K562 (cell line): ENCODE data around the gene TMC2. TPM values are rescaled to one million over a fixed set of nuclear protein-coding genes. Genes with fewer than 3 reads are reported as not detected.

Source experiments
- ATAC-seq: fragments of 200-7000 bp; cut with Tn5 transposase; 3 replicates; pipeline ENCODE4 v1.9.1; 2020; ENCODE audit warnings: moderate library complexity
- BruUV-seq: library from RNA; stranded (reverse); fragments of 400-500 nt; replicated peaks from 2 replicates; lab custom pipeline; 2021; lab: Mats Ljungman, UMichigan
- CTCF ChIA-PET: fragments of 300-600 bp; formaldehyde crosslinking; extraction: SDS; loops from one replicate; lab custom pipeline; 2021; ENCODE audit warnings: low intra/inter-chr PET ratio; lab: Yijun Ruan, JAX
- POLR2A ChIA-PET: fragments of 300-600, 350-650 bp; sonication (Branson Sonifier 250); formaldehyde crosslinking; extraction: SDS; loops from one replicate; lab custom pipeline; 2021; ENCODE audit warnings: antibody characterized with exemption, inconsistent platforms; lab: Yijun Ruan, JAX
- DNase-seq, 4 experiments: peaks; one replicate each; pipeline versions ENCODE4 v3.0.0 to v3.0.0-alpha.2; 2011 to 2018; ENCODE audit warnings: low spot score in 3 of 4, mixed read lengths in 3 of 4; ENCODE audit errors: extremely low read depth in 1 of 4
- FAIRE-seq: peaks from 2 replicates; lab custom pipeline; 2011; peaks lifted over from hg19 to GRCh38; lab: Jason Lieb, UNC
- H2AFZ ChIP-seq: 2 replicates; pipeline ENCODE4 v1.6.0; 2011; ENCODE audit warnings: low read depth, low read length, control low read depth, inconsistent platforms
- H3K27ac ChIP-seq: fragments of 200-600 bp; 3 replicates; pipeline ENCODE4 v1.8.0; 2011; ENCODE audit warnings: low read depth, mild to moderate bottlenecking, control low read depth, inconsistent platforms, low read length, moderate library complexity, mixed read lengths; ENCODE audit errors: extremely low read depth
- H3K27me3 ChIP-seq, 2 experiments: fragments of 300-600 bp in 1 of 2; 2 replicates in 1 of 2; 3 replicates in 1 of 2; pipeline versions ENCODE4 v1.6.0 to v1.8.0; 2011; ENCODE audit warnings: inconsistent platforms in 2 of 2, low read length in 2 of 2, mild to moderate bottlenecking in 1 of 2, mixed read lengths in 1 of 2, moderate library complexity in 1 of 2; ENCODE audit not compliant: control insufficient read depth in 2 of 2, insufficient read depth in 2 of 2
- H3K36me3 ChIP-seq: fragments of 300-600 bp; 3 replicates; pipeline ENCODE4 v1.8.0; 2011; ENCODE audit warnings: mild to moderate bottlenecking, low read length, inconsistent platforms; ENCODE audit not compliant: control insufficient read depth, insufficient read depth
- H3K4me1 ChIP-seq, 2 experiments: fragments of 200-600 bp in 1 of 2; replicated peaks in 1 of 2; 2 replicates in 1 of 2; 3 replicates in 1 of 2; pipeline versions ENCODE4 v1.5.1 to v1.8.0; 2011; ENCODE audit warnings: inconsistent platforms in 2 of 2, low read length in 2 of 2, mild to moderate bottlenecking in 1 of 2, mixed read lengths in 1 of 2, moderate library complexity in 1 of 2; ENCODE audit not compliant: control insufficient read depth in 2 of 2, insufficient read depth in 2 of 2
- H3K4me2 ChIP-seq: 2 replicates; pipeline ENCODE4 v1.6.1; 2011; ENCODE audit warnings: low read length, control low read depth, inconsistent platforms, mixed read lengths; ENCODE audit not compliant: insufficient read depth
- H3K4me3 ChIP-seq: fragments of 200-600 bp; sonication (generic), shearing (Covaris generic); 2 replicates; pipeline ENCODE4 v1.5.1; 2016; ENCODE audit warnings: control low read depth, inconsistent platforms
- H3K79me2 ChIP-seq: fragments of 200-600 bp; 3 replicates; pipeline ENCODE4 v1.8.0; 2011; ENCODE audit warnings: low read length, inconsistent platforms; ENCODE audit not compliant: control insufficient read depth, insufficient read depth
- H3K9ac ChIP-seq, 2 experiments: 2 replicates each; pipeline versions ENCODE4 v1.6.0 to v1.6.1; 2011; ENCODE audit warnings: low read depth in 2 of 2, low read length in 2 of 2, control low read depth in 1 of 2, inconsistent platforms in 1 of 2, mild to moderate bottlenecking in 1 of 2, mixed read lengths in 1 of 2; ENCODE audit not compliant: insufficient read depth in 1 of 2
- H3K9me1 ChIP-seq: one replicate; pipeline ENCODE4 v1.6.0; 2011; ENCODE audit warnings: inconsistent platforms, mild to moderate bottlenecking, low read length, moderate library complexity; ENCODE audit not compliant: control insufficient read depth, insufficient read depth
- H3K9me3 ChIP-seq: replicated peaks from 2 replicates; pipeline ENCODE4 v1.5.1; 2011; ENCODE audit warnings: low read depth, low read length, inconsistent platforms; ENCODE audit not compliant: control insufficient read depth, insufficient read depth
- H4K20me1 ChIP-seq: replicated peaks from 2 replicates; pipeline ENCODE4 v1.6.1; 2011; ENCODE audit warnings: low read length, inconsistent platforms, mixed read lengths; ENCODE audit not compliant: control insufficient read depth, insufficient read depth
- ARNT ChIP-seq, 2 experiments: fragments of 450-650 bp; IDR thresholded peaks; 2 replicates each; pipeline ENCODE4 v1.6.1; 2016; ENCODE audit warnings: mild to moderate bottlenecking in 1 of 2
- BRD9 ChIP-seq: fragments of 450-650 bp; IDR thresholded peaks from 2 replicates; pipeline ENCODE4 v1.6.1; 2018; ENCODE audit warnings: low read depth; ENCODE audit not compliant: partially characterized antibody
- KLF13 ChIP-seq: fragments of 450-650 bp; IDR thresholded peaks from 2 replicates; pipeline ENCODE4 v1.6.1; 2016; ENCODE audit warnings: missing genetic modification characterization, low read depth, mild to moderate bottlenecking, missing compliant biosample characterization, moderate library complexity, borderline replicate concordance
- LEF1 ChIP-seq: fragments of 450-650 bp; IDR thresholded peaks from 2 replicates; pipeline ENCODE4 v1.6.1; 2016; ENCODE audit warnings: mild to moderate bottlenecking
- MTF1 ChIP-seq: fragments of 250-450 bp; sonication (Bioruptor Pico); IDR thresholded peaks from 2 replicates; pipeline ENCODE4 v1.9.0; 2021; ENCODE audit warnings: moderate library complexity, mild to moderate bottlenecking, inconsistent platforms, borderline replicate concordance
- PHB ChIP-seq: fragments of 250-450 bp; sonication (Bioruptor Pico); IDR thresholded peaks from 2 replicates; pipeline ENCODE4 v1.5.0; 2021
- ZNF3 ChIP-seq: fragments of 250-450 bp; sonication (Bioruptor Pico); IDR thresholded peaks from 2 replicates; pipeline ENCODE4 v1.5.0; 2021; ENCODE audit warnings: mild to moderate bottlenecking, moderate library complexity
- ZNF695 ChIP-seq: fragments of 450-650 bp; formaldehyde crosslinking; IDR thresholded peaks from 2 replicates; pipeline ENCODE4 v1.4.0; 2020; ENCODE audit warnings: mild to moderate bottlenecking, moderate library complexity
- ZNF76 ChIP-seq: fragments of 250-450 bp; sonication (Bioruptor Pico); IDR thresholded peaks from 2 replicates; pipeline ENCODE4 v1.4.0; 2020; ENCODE audit warnings: mild to moderate bottlenecking, moderate library complexity, borderline replicate concordance
- WGBS: fragments of 100-300 bp; shearing (Covaris generic); methylation state at CpG from one replicate; pipeline ENCODE4 v1.1.6; 2016; ENCODE audit warnings: low coverage, mixed read lengths; ENCODE audit not compliant: insufficient coverage; ENCODE audit errors: missing lambda C conversion rate; 5-methylcytosine and 5-hydroxymethylcytosine counted together
- in situ Hi-C: fragments of 300-500 bp; cut with MboI; formaldehyde crosslinking; loops from 4 replicates; pipeline ENCODE4 v1.15.0; 2018; ENCODE audit warnings: inconsistent platforms, mixed read lengths
- intact Hi-C: fragments of 100-400 bp; cut with micrococcal nuclease; formaldehyde crosslinking; loops from 2 replicates; pipeline ENCODE4 v1.14.2; 2022
- polyA plus RNA-seq, 8 experiments: library from polyadenylated mRNA; depleted of rRNA in 4 of 8; stranded (reverse) in 5 of 8; unstranded in 3 of 8; fragments of >200 nt; fragmentation: Nextera tagmentation in 2 of 8; fragmentation: Illumina TruSeq in 1 of 8; extraction: Ambion mirVana in 2 of 8; extraction: Trizol in 1 of 8; gene quantifications; 2 replicates each; pipeline versions ENCODE4 v1.2.1 to v1.2.3, GENCODE V29; 2011 to 2014; ENCODE audit warnings: inconsistent platforms in 1 of 8, missing spikeins in 1 of 8
- total RNA-seq, 7 experiments: library from RNA; depleted of rRNA in 6 of 7; stranded (reverse); fragments of >200 nt in 6 of 7; fragmentation: Illumina TruSeq in 2 of 7; extraction: Trizol in 2 of 7; gene quantifications; 2 replicates each; pipeline versions ENCODE4 v1.2.1 to v1.2.3, GENCODE V29; 2011 to 2021; ENCODE audit warnings: low replicate concordance in 1 of 7
- TF ChIP-seq, protein P1 (sequence below), 2 experiments: fragments of 250-450 bp in 1 of 2; fragments of 450-650 bp in 1 of 2; sonication (Bioruptor Pico) in 1 of 2; IDR thresholded peaks; 2 replicates each; pipeline versions ENCODE4 v1.6.1 to v1.8.0; 2016 to 2021; ENCODE audit warnings: mild to moderate bottlenecking in 2 of 2, moderate library complexity in 2 of 2, missing compliant biosample characterization in 1 of 2, missing genetic modification characterization in 1 of 2
- TF ChIP-seq, protein P2 (sequence below): fragments of 450-650 bp; formaldehyde crosslinking; IDR thresholded peaks from 2 replicates; pipeline ENCODE4 v1.4.0; 2020; ENCODE audit warnings: mild to moderate bottlenecking, mixed read lengths
- TF ChIP-seq, protein P3 (sequence below): sonication (generic); formaldehyde crosslinking; IDR thresholded peaks from 2 replicates; pipeline ENCODE4 v1.8.0; 2022; ENCODE audit warnings: missing genetic modification reagents, mild to moderate bottlenecking, borderline replicate concordance
- TF ChIP-seq, protein P4 (sequence below): IDR thresholded peaks from 2 replicates; pipeline ENCODE4 v1.6.1; 2016; ENCODE audit warnings: missing genetic modification characterization, missing compliant biosample characterization

The TMC2 gene
- total and polyA plus RNA-seq, 9 of the 15 experiments (the other 6 are each of a cell fraction or from before 2014, with no cell fraction given): not detected

DNA sequence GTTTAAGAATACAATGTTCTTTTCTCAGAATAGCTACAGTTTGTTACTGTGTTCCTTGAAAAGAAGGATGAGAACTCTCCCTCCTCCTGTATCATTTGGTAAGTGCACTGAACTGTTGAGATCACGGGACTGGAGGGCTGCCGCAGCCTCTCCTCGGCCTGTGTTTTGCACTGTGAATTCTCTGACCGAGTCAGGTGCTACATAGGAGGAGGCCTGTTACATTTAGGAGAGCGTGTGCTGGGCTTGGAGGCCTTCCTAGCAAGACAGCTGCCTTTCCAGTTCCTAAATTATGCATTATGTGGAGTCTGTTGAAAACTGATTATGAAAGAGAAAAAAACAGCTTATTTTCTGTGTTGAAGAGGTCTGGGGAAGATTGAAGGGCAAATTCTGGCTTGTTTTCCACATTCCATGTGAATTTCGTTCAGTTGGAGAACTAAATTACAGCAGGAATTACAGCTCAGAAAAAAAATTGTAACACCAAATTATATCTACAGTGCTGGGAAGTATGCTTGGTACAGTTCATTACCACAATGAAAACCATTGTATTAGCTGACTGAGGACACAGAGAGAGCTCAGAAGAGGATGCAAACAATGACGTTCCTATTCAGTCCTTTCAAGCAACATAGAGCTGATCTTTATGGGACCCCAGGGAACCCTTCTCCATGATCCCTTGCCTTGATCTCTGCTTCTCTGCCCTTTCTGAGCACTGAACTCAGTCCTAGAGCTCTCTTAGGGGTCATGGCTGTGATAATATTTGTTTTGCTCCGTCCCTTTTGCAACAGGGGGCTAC, 2.8 kb downstream of the TMC2 start:
- DNase-seq: no peak
- Histone ChIP-seq H3K79me2 (no peaks in the 10 kb centered on the region), H3K4me3 (no peak overlapping the region), H3K4me1 (peaks cover 0 to 10% of the 10 kb centered on the region in 2 experiments; a peak in 2 of 5 replicates), H3K36me3 (no peaks in the 10 kb centered on the region), H3K9me1 (no peaks in the 10 kb centered on the region), H3K4me2 (no peak overlapping the region), H3K9ac (no peak overlapping the region), H2AFZ (no peak overlapping the region), H3K27ac (no peak overlapping the region), H4K20me1 (no peaks in the 10 kb centered on the region), H3K9me3 (no peaks in the 10 kb centered on the region), H3K27me3 (peaks cover 20 to 44% of the 10 kb centered on the region in 2 experiments)
- in situ Hi-C loops (no loop called here), intact Hi-C loops (no loop called here)
- TF ChIP-seq ZNF695 (no peak), BRD9 (no peak), PHB (CRISPR knock-in tag) (no peak), MTF1 (CRISPR knock-in tag) (no peak), LEF1 (no peak), KLF13 (no peak), ARNT (IDR thresholded peaks at IDR 0.05) (no peak), ZNF3 (no peak), ZNF76 (no peak)
- TF ChIP-seq, protein P1, sequence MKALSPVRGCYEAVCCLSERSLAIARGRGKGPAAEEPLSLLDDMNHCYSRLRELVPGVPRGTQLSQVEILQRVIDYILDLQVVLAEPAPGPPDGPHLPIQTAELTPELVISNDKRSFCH (CRISPR knock-in tag; IDR thresholded peaks at IDR 0.05): no peak
- TF ChIP-seq, protein P1 (tag; IDR thresholded peaks at IDR 0.05): no peak
- TF ChIP-seq, protein P2, sequence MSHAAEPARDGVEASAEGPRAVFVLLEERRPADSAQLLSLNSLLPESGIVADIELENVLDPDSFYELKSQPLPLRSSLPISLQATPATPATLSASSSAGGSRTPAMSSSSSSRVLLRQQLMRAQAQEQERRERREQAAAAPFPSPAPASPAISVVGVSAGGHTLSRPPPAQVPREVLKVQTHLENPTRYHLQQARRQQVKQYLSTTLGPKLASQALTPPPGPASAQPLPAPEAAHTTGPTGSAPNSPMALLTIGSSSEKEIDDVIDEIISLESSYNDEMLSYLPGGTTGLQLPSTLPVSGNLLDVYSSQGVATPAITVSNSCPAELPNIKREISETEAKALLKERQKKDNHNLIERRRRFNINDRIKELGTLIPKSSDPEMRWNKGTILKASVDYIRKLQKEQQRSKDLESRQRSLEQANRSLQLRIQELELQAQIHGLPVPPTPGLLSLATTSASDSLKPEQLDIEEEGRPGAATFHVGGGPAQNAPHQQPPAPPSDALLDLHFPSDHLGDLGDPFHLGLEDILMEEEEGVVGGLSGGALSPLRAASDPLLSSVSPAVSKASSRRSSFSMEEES (CRISPR knock-in tag): no peak
- TF ChIP-seq, protein P3, sequence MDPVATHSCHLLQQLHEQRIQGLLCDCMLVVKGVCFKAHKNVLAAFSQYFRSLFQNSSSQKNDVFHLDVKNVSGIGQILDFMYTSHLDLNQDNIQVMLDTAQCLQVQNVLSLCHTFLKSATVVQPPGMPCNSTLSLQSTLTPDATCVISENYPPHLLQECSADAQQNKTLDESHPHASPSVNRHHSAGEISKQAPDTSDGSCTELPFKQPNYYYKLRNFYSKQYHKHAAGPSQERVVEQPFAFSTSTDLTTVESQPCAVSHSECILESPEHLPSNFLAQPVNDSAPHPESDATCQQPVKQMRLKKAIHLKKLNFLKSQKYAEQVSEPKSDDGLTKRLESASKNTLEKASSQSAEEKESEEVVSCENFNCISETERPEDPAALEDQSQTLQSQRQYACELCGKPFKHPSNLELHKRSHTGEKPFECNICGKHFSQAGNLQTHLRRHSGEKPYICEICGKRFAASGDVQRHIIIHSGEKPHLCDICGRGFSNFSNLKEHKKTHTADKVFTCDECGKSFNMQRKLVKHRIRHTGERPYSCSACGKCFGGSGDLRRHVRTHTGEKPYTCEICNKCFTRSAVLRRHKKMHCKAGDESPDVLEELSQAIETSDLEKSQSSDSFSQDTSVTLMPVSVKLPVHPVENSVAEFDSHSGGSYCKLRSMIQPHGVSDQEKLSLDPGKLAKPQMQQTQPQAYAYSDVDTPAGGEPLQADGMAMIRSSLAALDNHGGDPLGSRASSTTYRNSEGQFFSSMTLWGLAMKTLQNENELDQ: no peak
- TF ChIP-seq, protein P4, sequence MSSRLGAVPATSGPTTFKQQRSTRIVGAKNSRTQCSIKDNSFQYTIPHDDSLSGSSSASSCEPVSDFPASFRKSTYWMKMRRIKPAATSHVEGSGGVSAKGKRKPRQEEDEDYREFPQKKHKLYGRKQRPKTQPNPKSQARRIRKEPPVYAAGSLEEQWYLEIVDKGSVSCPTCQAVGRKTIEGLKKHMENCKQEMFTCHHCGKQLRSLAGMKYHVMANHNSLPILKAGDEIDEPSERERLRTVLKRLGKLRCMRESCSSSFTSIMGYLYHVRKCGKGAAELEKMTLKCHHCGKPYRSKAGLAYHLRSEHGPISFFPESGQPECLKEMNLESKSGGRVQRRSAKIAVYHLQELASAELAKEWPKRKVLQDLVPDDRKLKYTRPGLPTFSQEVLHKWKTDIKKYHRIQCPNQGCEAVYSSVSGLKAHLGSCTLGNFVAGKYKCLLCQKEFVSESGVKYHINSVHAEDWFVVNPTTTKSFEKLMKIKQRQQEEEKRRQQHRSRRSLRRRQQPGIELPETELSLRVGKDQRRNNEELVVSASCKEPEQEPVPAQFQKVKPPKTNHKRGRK (tag): no peak
- no TSS peak for BruUV-seq
- ChIA-PET POLR2A (interaction anchor here (1.0 to 1.5 kb wide), 4 partner anchors 13 to 113 kb away, joined by 3 to 5 read pairs (median 4); partner anchors contain the start of gene NOP56), CTCF (no interaction called here)
- no peak for FAIRE-seq
- no peak for ATAC-seq
- under 1% methylated on average over 8 of the region's 8 CpGs for WGBS
